H9 (cell line): ENCODE data around the gene PDGFB. TPM values are rescaled to one million over a fixed set of nuclear protein-coding genes. Genes with fewer than 3 reads are reported as not detected.

Source experiments
- DNase-seq: peaks from one replicate; pipeline ENCODE4 v3.0.0-alpha.2; 2017
- H2AFZ ChIP-seq: one replicate; pipeline ENCODE4 v1.6.1; 2013; ENCODE audit warnings: mild to moderate bottlenecking, low read length, control low read depth, moderate library complexity
- H2AK5ac ChIP-seq: 2 replicates; pipeline ENCODE4 v1.6.1; 2013; ENCODE audit warnings: low read length, control low read depth, mixed read lengths; ENCODE audit not compliant: insufficient read length
- H2BK120ac ChIP-seq: one replicate; pipeline ENCODE4 v1.6.1; 2013; ENCODE audit warnings: low read depth, mild to moderate bottlenecking, low read length, control low read depth, inconsistent platforms; ENCODE audit not compliant: poor library complexity, severe bottlenecking
- H2BK12ac ChIP-seq: 2 replicates; pipeline ENCODE4 v1.6.1; 2013; ENCODE audit warnings: low read length, control low read depth, mixed read lengths, low read depth; ENCODE audit not compliant: insufficient read length
- H2BK15ac ChIP-seq: 2 replicates; pipeline ENCODE4 v1.6.1; 2013; ENCODE audit warnings: low read depth, low read length, control low read depth
- H2BK20ac ChIP-seq: one replicate; pipeline ENCODE4 v1.6.1; 2013; ENCODE audit warnings: low read depth, mild to moderate bottlenecking, low read length, control low read depth, inconsistent platforms; ENCODE audit not compliant: poor library complexity, severe bottlenecking
- H2BK5ac ChIP-seq: 2 replicates; pipeline ENCODE4 v1.6.1; 2013; ENCODE audit warnings: low read length, control low read depth, mixed read lengths; ENCODE audit not compliant: insufficient read length
- H3K14ac ChIP-seq: 2 replicates; pipeline ENCODE4 v1.6.1; 2013; ENCODE audit warnings: low read length, control low read depth; ENCODE audit not compliant: insufficient read depth
- H3K18ac ChIP-seq: 2 replicates; pipeline ENCODE4 v1.6.1; 2013; ENCODE audit warnings: low read depth, mild to moderate bottlenecking, mixed read lengths, low read length, control low read depth; ENCODE audit not compliant: insufficient read length
- H3K23ac ChIP-seq: 2 replicates; pipeline ENCODE4 v1.6.1; 2013; ENCODE audit warnings: low read length, control low read depth, mixed read lengths, low read depth; ENCODE audit not compliant: insufficient read length
- H3K23me2 ChIP-seq: 2 replicates; pipeline ENCODE4 v1.6.1; 2013; ENCODE audit warnings: low read depth, mild to moderate bottlenecking, mixed read lengths, low read length, control low read depth; ENCODE audit not compliant: insufficient read length, poor library complexity, severe bottlenecking
- H3K27ac ChIP-seq: 2 replicates; pipeline ENCODE4 v1.5.1; 2013; ENCODE audit warnings: low read length, control low read depth, mixed read lengths, low read depth; ENCODE audit not compliant: insufficient read length
- H3K27me3 ChIP-seq: 2 replicates; pipeline ENCODE4 v1.6.1; 2013; ENCODE audit warnings: low read length, control low read depth, inconsistent platforms; ENCODE audit not compliant: insufficient read depth
- H3K4ac ChIP-seq: 2 replicates; pipeline ENCODE4 v1.6.1; 2013; ENCODE audit warnings: low read depth, mild to moderate bottlenecking, control low read depth, inconsistent platforms, low read length, moderate library complexity
- H3K4me1 ChIP-seq: 2 replicates; pipeline ENCODE4 v1.6.1; 2013; ENCODE audit warnings: low read length, control low read depth, inconsistent platforms; ENCODE audit not compliant: insufficient read depth
- H3K4me2 ChIP-seq: 2 replicates; pipeline ENCODE4 v1.6.1; 2013; ENCODE audit warnings: low read length, control low read depth, mixed read lengths; ENCODE audit not compliant: insufficient read length, insufficient read depth
- H3K56ac ChIP-seq: 2 replicates; pipeline ENCODE4 v1.6.1; 2013; ENCODE audit warnings: low read depth, mild to moderate bottlenecking, mixed read lengths, low read length, control low read depth; ENCODE audit not compliant: insufficient read length
- H3K79me1 ChIP-seq: 2 replicates; pipeline ENCODE4 v1.6.1; 2013; ENCODE audit warnings: low read depth, mild to moderate bottlenecking, moderate library complexity, low read length, control low read depth, inconsistent platforms; ENCODE audit not compliant: insufficient read depth, poor library complexity, severe bottlenecking
- H3K79me2 ChIP-seq: 2 replicates; pipeline ENCODE4 v1.6.1; 2013; ENCODE audit warnings: low read length, control low read depth, inconsistent platforms; ENCODE audit not compliant: insufficient read depth
- H3K9ac ChIP-seq: 2 replicates; pipeline ENCODE4 v1.6.1; 2013; ENCODE audit warnings: low read length, control low read depth, mixed read lengths; ENCODE audit not compliant: insufficient read length; ENCODE audit errors: extremely low read depth
- H3K9me3 ChIP-seq: one replicate; pipeline ENCODE4 v1.6.1; 2013; ENCODE audit warnings: low read depth, low read length, inconsistent platforms; ENCODE audit not compliant: control insufficient read depth
- H3T11ph ChIP-seq: one replicate; pipeline ENCODE4 v1.6.1; 2013; ENCODE audit warnings: mild to moderate bottlenecking, low read length, control low read depth, inconsistent platforms
- H4K20me1 ChIP-seq: one replicate; pipeline ENCODE4 v1.6.1; 2013; ENCODE audit not compliant: control insufficient read depth, insufficient read length, insufficient read depth
- H4K5ac ChIP-seq: 2 replicates; pipeline ENCODE4 v1.6.1; 2013; ENCODE audit warnings: low read depth, mild to moderate bottlenecking, mixed read lengths, low read length, control low read depth; ENCODE audit not compliant: insufficient read length
- H4K8ac ChIP-seq: replicated peaks from 2 replicates; pipeline ENCODE4 v1.6.1; 2013; ENCODE audit warnings: low read length, control low read depth, mixed read lengths, low read depth; ENCODE audit not compliant: insufficient read length
- H4K91ac ChIP-seq: 2 replicates; pipeline ENCODE4 v1.6.1; 2013; ENCODE audit warnings: low read depth, mild to moderate bottlenecking, moderate library complexity, mixed read lengths, low read length, control low read depth; ENCODE audit not compliant: insufficient read length
- H3K27ac Mint-ChIP-seq, 3 experiments: 2 replicates in 2 of 3; 3 replicates in 1 of 3; pipeline ENCODE4 v1.8.0; 2020 to 2021; ENCODE audit warnings: mixed read lengths in 3 of 3, mild to moderate bottlenecking in 1 of 3, moderate library complexity in 1 of 3
- H3K27me3 Mint-ChIP-seq: 2 replicates; pipeline ENCODE4 v1.8.0; 2021; ENCODE audit warnings: low read depth, mild to moderate bottlenecking, moderate library complexity, mixed read lengths
- H3K36me3 Mint-ChIP-seq, 3 experiments: 2 replicates in 2 of 3; 3 replicates in 1 of 3; pipeline ENCODE4 v1.8.0; 2020 to 2021; ENCODE audit warnings: low read depth in 3 of 3, mixed read lengths in 3 of 3; ENCODE audit not compliant: insufficient read depth in 1 of 3
- H3K4me1 Mint-ChIP-seq, 2 experiments: 2 replicates each; pipeline ENCODE4 v1.8.0; 2020; ENCODE audit warnings: mixed read lengths in 2 of 2
- H3K4me3 Mint-ChIP-seq, 2 experiments: 2 replicates in 1 of 2; 3 replicates in 1 of 2; pipeline ENCODE4 v1.8.0; 2020 to 2021; ENCODE audit warnings: mild to moderate bottlenecking in 2 of 2, mixed read lengths in 2 of 2, moderate library complexity in 1 of 2
- H3K9me3 Mint-ChIP-seq, 2 experiments: 2 replicates in 1 of 2; 3 replicates in 1 of 2; pipeline ENCODE4 v1.8.0; 2020; ENCODE audit warnings: mild to moderate bottlenecking in 2 of 2, mixed read lengths in 2 of 2, moderate library complexity in 1 of 2
- CTCF ChIP-seq: fragments of 200-600 bp; sonication (generic); conservative IDR thresholded peaks from 3 replicates; pipeline ENCODE4 v1.8.0; 2021; ENCODE audit warnings: antibody characterized with exemption, mild to moderate bottlenecking
- WGBS: extraction: QIAGEN DNeasy Blood & Tissue Kit; methylation state at CpG from one replicate; pipeline ENCODE4 v1.1.7; 2013; ENCODE audit warnings: missing lambda C conversion rate, low lambda C conversion rate, mixed read lengths; ENCODE audit not compliant: insufficient read length; ENCODE audit errors: extremely low coverage; 5-methylcytosine and 5-hydroxymethylcytosine counted together
- total RNA-seq: library from RNA; stranded (reverse); gene quantifications from 2 replicates; pipeline ENCODE4 v1.2.1, GENCODE V29; 2021

Gene PDGFB
- total RNA-seq, 1 experiment from 2014 or later, result 6.1 TPM

- Histone ChIP-seq H4K91ac (peak overlapping the region; percentile 59), H3K9ac (no peak overlapping the region), H3K56ac (no peak overlapping the region), H3K23me2 (no peaks in the 10 kb centered on the region), H3K23ac (no peak overlapping the region), H3K18ac (peak overlapping the region; percentile 92), H4K5ac (no peak overlapping the region), H3K27me3 (no peaks in the 10 kb centered on the region), H2BK120ac (no peak overlapping the region), H3T11ph (no peak overlapping the region), H3K14ac (no peak overlapping the region), H3K4ac (peak overlapping the region; percentile 79; the same call in 1 of the 2 replicates), H3K79me1 (no peaks in the 10 kb centered on the region), H3K27ac (no peak overlapping the region), H3K9me3 (no peaks in the 10 kb centered on the region), H2AK5ac (peak overlapping the region; percentile 65), H2AFZ (no peak overlapping the region), H3K4me2 (no peak overlapping the region), H2BK20ac (no peak overlapping the region), H2BK5ac (no peak overlapping the region), H4K8ac (no peak overlapping the region), H2BK12ac (no peak overlapping the region), H4K20me1 (no peaks in the 10 kb centered on the region), H3K4me1 (peaks cover 15% of the 10 kb centered on the region; the same call in 1 of the 2 replicates), H3K79me2 (no peaks in the 10 kb centered on the region), H2BK15ac (no peak overlapping the region; the same call in 1 of the 2 replicates)
- TF ChIP-seq CTCF, result 0 out of 3 replicates have a peak, but pooled peaks have one; percentile 17
- WGBS, result no CpG with 5 or more reads among the region's 8 CpGs
- Mint-ChIP-seq H3K4me1 (peaks cover 39 to 40% of the 10 kb centered on the region in 2 experiments), H3K27ac (no peak overlapping the region), H3K4me3 (no peak overlapping the region), H3K9me3 (peaks cover 15 to 17% of the 10 kb centered on the region in 2 experiments), H3K27me3 (peaks cover 1% of the 10 kb centered on the region), H3K36me3 (peaks cover 0 to 11% (median 2%) of the 10 kb centered on the region in 3 experiments; a peak in 3 of 7 replicates)
- no peak for DNase-seq
Observed at GRCh38 chr22:39216143-39216490, 28.7 kb downstream of the PDGFB start.
